Measurements from ENCODE around the gene ALDH1L1.

Gene ALDH1L1

DNA sequence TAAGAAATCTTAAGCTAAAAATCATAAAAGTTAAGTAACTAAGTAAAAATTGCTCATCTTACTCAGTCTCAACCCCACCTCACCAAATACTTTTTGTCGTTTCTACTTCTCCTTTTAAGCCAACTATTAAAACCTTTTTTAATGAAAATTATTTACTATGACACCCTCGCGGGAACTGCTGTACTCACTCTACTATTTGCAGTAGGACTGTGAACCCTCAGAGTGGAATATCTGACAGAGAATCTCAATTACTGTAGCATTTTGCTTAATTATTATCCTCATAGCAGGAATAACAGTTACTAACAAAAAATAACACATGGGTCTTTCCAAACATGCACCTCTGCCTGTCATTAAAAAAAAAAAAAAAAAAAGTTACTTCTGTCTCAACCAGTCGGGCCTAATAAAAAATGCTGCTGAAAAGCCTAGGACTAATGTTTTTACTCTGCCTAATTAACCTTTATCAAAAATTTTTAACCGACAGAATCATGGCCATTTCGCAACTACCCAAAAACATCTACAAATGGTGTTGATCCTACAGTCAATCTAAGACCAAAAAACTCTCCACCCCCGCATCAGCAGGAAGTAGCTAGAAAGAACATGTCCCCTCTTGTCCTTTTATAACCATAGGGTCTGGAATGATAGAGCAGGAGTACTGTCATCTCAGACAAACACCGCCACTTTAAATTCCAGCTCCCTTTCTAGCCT is 10.2 kb downstream of the ALDH1L1 start:
- no peak overlapping the region for H3K27ac ChIP-seq (ENCODE audit: low read depth in 2 of 2, low read length in 2 of 2)
- peaks cover 0 to 2% of the 10 kb centered on the region in 2 donors for H3K27me3 ChIP-seq (ENCODE audit: control insufficient read depth in 2 of 2, insufficient read depth in 2 of 2, low read length in 2 of 2)
- H3K4me1 ChIP-seq (ENCODE audit: control insufficient read depth in 2 of 2, insufficient read depth in 2 of 2, low read length in 2 of 2): no peaks in the 10 kb centered on the region
- H3K9me3 ChIP-seq (ENCODE audit: control insufficient read depth in 2 of 2, low read length in 2 of 2): no peaks in the 10 kb centered on the region
- H3K36me3 ChIP-seq (ENCODE audit: control insufficient read depth in 2 of 2, insufficient read depth in 2 of 2, low read length in 2 of 2): no peaks in the 10 kb centered on the region
- no peak overlapping the region for H3K9ac ChIP-seq (ENCODE audit: low read depth in 1 of 2, low read length in 2 of 2)
- no peak overlapping the region for H3K4me3 ChIP-seq (ENCODE audit: low read length in 2 of 2)

DNA sequence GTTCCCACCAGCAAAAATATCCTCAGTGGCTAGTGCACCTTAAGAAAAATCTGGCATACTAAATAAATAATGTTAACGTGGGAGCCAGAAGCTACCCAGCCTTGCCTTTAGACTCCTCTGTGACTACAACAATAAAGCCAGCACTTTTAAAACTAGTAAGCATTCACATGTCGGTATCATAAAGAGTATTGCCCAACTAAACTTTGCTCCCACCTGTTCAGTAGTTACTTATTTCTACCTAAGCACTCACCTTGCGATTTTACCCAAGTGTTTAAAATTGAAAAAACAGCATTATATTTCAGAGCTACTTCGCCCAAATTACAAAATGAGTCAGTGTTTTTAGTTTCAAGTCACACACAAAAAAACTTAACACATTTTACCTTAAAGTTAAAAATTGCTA is 12.8 kb downstream of the ALDH1L1 start:
- H3K4me3 ChIP-seq (ENCODE audit: low read length in 2 of 2): no peak overlapping the region
- no peaks in the 10 kb centered on the region for H3K4me1 ChIP-seq (ENCODE audit: control insufficient read depth in 2 of 2, insufficient read depth in 2 of 2, low read length in 2 of 2)
- peaks cover 0 to 2% of the 10 kb centered on the region in 2 donors for H3K27me3 ChIP-seq (ENCODE audit: control insufficient read depth in 2 of 2, insufficient read depth in 2 of 2, low read length in 2 of 2)
- H3K9ac ChIP-seq (ENCODE audit: low read depth in 1 of 2, low read length in 2 of 2): no peak overlapping the region
- no peaks in the 10 kb centered on the region for H3K9me3 ChIP-seq (ENCODE audit: control insufficient read depth in 2 of 2, low read length in 2 of 2)
- no peak overlapping the region for H3K27ac ChIP-seq (ENCODE audit: low read depth in 2 of 2, low read length in 2 of 2)
- H3K36me3 ChIP-seq (ENCODE audit: control insufficient read depth in 2 of 2, insufficient read depth in 2 of 2, low read length in 2 of 2): no peaks in the 10 kb centered on the region

DNA sequence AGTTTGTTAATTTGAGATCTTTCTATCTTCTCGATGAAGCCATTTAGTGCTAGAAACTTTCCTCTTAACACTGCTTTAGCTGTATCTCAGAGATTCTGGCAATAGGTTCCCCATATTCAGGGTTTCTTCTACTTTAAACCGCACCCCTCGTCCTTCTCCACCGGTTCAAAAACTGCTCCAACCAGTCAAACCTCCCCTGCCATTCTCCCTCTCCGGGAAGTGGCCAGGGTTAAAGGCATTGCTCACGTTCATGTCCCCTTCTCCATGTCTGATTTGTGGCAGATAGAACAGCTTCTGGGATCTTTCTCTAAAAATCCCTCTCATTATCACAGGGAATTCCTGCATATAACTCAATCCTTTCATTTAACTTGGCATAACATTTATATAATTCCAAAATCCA is 14.4 kb downstream of the ALDH1L1 start:
- no peaks in the 10 kb centered on the region for H3K36me3 ChIP-seq (ENCODE audit: control insufficient read depth in 2 of 2, insufficient read depth in 2 of 2, low read length in 2 of 2)
- no peak overlapping the region for H3K4me3 ChIP-seq (ENCODE audit: low read length in 2 of 2)
- no peaks in the 10 kb centered on the region for H3K9me3 ChIP-seq (ENCODE audit: control insufficient read depth in 2 of 2, low read length in 2 of 2)
- H3K27me3 ChIP-seq (ENCODE audit: control insufficient read depth in 2 of 2, insufficient read depth in 2 of 2, low read length in 2 of 2): no peaks in the 10 kb centered on the region
- no peak overlapping the region for H3K27ac ChIP-seq (ENCODE audit: low read depth in 2 of 2, low read length in 2 of 2)
- no peaks in the 10 kb centered on the region for H3K4me1 ChIP-seq (ENCODE audit: control insufficient read depth in 2 of 2, insufficient read depth in 2 of 2, low read length in 2 of 2)
- no peak overlapping the region for H3K9ac ChIP-seq (ENCODE audit: low read depth in 1 of 2, low read length in 2 of 2)

- no peaks in the 10 kb centered on the region for H3K27me3 ChIP-seq (ENCODE audit: control insufficient read depth in 2 of 2, insufficient read depth in 2 of 2, low read length in 2 of 2)
- no peaks in the 10 kb centered on the region for H3K4me1 ChIP-seq (ENCODE audit: control insufficient read depth in 2 of 2, insufficient read depth in 2 of 2, low read length in 2 of 2)
- no peak overlapping the region for H3K9ac ChIP-seq (ENCODE audit: low read depth in 1 of 2, low read length in 2 of 2)
- H3K36me3 ChIP-seq (ENCODE audit: control insufficient read depth in 2 of 2, insufficient read depth in 2 of 2, low read length in 2 of 2): no peaks in the 10 kb centered on the region
- no peak overlapping the region for H3K4me3 ChIP-seq (ENCODE audit: low read length in 2 of 2)
- H3K27ac ChIP-seq (ENCODE audit: low read depth in 2 of 2, low read length in 2 of 2): no peak overlapping the region
- no peaks in the 10 kb centered on the region for H3K9me3 ChIP-seq (ENCODE audit: control insufficient read depth in 2 of 2, low read length in 2 of 2)
Observed at GRCh38 chr3:126161309-126161708, 19.1 kb downstream of the ALDH1L1 start.

- Histone ChIP-seq H3K4me1 (ENCODE audit: control insufficient read depth in 2 of 2, insufficient read depth in 2 of 2, low read length in 2 of 2) (no peaks in the 10 kb centered on the region), H3K27me3 (ENCODE audit: control insufficient read depth in 2 of 2, insufficient read depth in 2 of 2, low read length in 2 of 2) (no peaks in the 10 kb centered on the region), H3K4me3 (ENCODE audit: low read length in 2 of 2) (no peak overlapping the region), H3K9me3 (ENCODE audit: control insufficient read depth in 2 of 2, low read length in 2 of 2) (no peaks in the 10 kb centered on the region), H3K36me3 (ENCODE audit: control insufficient read depth in 2 of 2, insufficient read depth in 2 of 2, low read length in 2 of 2) (no peaks in the 10 kb centered on the region), H3K9ac (ENCODE audit: low read depth in 1 of 2, low read length in 2 of 2) (no peak overlapping the region), H3K27ac (ENCODE audit: low read depth in 2 of 2, low read length in 2 of 2) (no peak overlapping the region)
Observed at GRCh38 chr3:126160243-126161210, 19.9 kb downstream of the ALDH1L1 start.

DNA sequence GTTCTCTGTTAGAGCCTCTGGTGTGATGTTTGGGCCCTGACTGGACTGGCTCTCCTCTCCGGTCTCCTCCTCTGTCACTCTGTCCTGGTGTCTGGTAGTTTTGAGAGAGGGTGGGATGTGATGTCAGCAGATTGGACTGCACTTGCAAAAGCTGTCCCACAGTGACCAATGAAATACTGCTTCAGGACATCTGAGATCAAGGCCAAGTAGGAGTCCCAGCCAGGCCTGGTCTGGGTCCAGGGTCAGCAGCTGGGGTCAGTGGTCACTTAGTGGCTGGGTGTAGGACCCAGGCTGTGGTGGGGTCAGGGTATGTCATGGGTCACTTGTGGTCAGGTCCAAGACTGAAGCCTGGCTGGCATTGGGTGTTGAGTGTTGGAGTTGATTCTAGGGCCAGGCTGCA is 20.9 kb downstream of the ALDH1L1 start:
- H3K4me3 ChIP-seq (ENCODE audit: low read length in 2 of 2): no peak overlapping the region
- H3K36me3 ChIP-seq (ENCODE audit: control insufficient read depth in 2 of 2, insufficient read depth in 2 of 2, low read length in 2 of 2): no peaks in the 10 kb centered on the region
- H3K4me1 ChIP-seq (ENCODE audit: control insufficient read depth in 2 of 2, insufficient read depth in 2 of 2, low read length in 2 of 2): no peaks in the 10 kb centered on the region
- H3K9ac ChIP-seq (ENCODE audit: low read depth in 1 of 2, low read length in 2 of 2): no peak overlapping the region
- no peak overlapping the region for H3K27ac ChIP-seq (ENCODE audit: low read depth in 2 of 2, low read length in 2 of 2)
- H3K9me3 ChIP-seq (ENCODE audit: control insufficient read depth in 2 of 2, low read length in 2 of 2): no peaks in the 10 kb centered on the region
- H3K27me3 ChIP-seq (ENCODE audit: control insufficient read depth in 2 of 2, insufficient read depth in 2 of 2, low read length in 2 of 2): no peaks in the 10 kb centered on the region

DNA sequence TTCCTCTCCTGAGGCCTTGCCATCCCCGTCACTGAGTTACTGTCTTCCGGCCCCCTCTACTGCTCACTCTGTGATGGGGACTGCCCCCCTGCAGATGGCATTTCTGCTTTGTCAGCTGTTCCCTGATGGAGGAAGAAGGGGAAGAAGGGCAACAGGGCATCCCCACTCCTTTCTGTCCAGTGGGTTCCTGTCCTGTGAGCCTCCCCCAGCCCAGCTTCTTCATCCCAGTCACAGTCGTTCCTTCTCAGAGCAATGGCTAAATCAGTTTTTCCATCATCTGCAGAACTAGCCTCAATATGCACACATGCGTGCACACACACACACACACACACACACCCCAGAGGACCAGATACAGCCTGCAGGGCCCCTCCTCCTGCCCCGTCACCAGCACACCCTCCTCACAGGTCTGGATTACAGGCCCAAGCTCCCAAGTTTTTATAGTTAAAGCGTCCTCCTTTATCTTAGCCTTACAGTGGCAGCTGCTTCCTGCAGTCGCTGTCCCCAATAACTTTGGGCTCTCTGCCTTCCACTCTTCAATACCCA is 21.4 kb downstream of the ALDH1L1 start:
- H3K4me1 ChIP-seq (ENCODE audit: control insufficient read depth in 2 of 2, insufficient read depth in 2 of 2, low read length in 2 of 2): no peaks in the 10 kb centered on the region
- H3K27ac ChIP-seq (ENCODE audit: low read depth in 2 of 2, low read length in 2 of 2): no peak overlapping the region
- H3K9ac ChIP-seq (ENCODE audit: low read depth in 1 of 2, low read length in 2 of 2): no peak overlapping the region
- no peaks in the 10 kb centered on the region for H3K9me3 ChIP-seq (ENCODE audit: control insufficient read depth in 2 of 2, low read length in 2 of 2)
- H3K27me3 ChIP-seq (ENCODE audit: control insufficient read depth in 2 of 2, insufficient read depth in 2 of 2, low read length in 2 of 2): no peaks in the 10 kb centered on the region
- H3K36me3 ChIP-seq (ENCODE audit: control insufficient read depth in 2 of 2, insufficient read depth in 2 of 2, low read length in 2 of 2): no peaks in the 10 kb centered on the region
- no peak overlapping the region for H3K4me3 ChIP-seq (ENCODE audit: low read length in 2 of 2)

DNA sequence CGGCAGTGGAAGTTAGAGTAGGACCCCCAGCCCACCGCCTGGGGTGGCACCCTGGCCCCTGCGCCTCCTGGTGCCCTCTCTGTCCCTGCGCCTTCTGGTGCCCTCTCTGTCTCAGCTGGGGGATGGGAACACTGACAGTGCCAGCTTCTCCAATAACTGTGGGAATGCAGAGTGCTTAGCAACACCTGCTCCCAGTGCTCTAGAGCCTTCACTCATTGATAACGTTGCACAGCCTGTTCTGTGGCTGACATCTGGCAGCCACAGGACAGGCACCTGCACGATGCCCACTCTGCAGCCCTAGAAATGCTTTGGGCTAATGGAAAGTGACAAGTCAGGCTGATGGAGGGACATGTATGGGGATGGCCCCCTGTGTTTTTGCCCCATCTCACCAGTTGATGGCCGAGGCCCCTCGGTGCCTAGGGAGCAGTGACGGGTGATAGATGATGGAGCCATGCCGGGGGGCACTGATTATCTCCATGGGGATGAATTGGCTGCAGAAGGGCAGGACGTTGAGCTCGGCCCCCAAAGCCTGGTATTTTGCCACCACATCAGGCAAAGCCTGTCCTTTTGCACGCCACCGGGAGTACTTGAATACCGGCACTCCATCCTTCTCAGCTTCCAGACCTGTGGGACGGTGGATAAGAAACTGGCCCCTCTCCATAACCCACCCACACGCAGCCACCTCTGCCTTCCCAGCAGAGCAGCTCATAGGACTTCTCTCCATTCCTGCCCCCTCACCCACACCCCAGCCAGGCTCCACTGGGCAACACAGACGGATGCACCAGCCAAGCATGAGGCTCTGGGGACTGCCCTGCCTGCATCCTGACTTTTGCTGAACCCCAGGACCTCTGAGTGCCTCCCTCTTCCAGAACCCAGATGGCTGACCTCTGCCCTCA is 22.1 kb downstream of the ALDH1L1 start:
- Histone ChIP-seq H3K9me3 (ENCODE audit: control insufficient read depth in 2 of 2, low read length in 2 of 2) (no peaks in the 10 kb centered on the region), H3K4me1 (ENCODE audit: control insufficient read depth in 2 of 2, insufficient read depth in 2 of 2, low read length in 2 of 2) (no peaks in the 10 kb centered on the region), H3K27me3 (ENCODE audit: control insufficient read depth in 2 of 2, insufficient read depth in 2 of 2, low read length in 2 of 2) (no peaks in the 10 kb centered on the region), H3K36me3 (ENCODE audit: control insufficient read depth in 2 of 2, insufficient read depth in 2 of 2, low read length in 2 of 2) (no peaks in the 10 kb centered on the region), H3K9ac (ENCODE audit: low read depth in 1 of 2, low read length in 2 of 2) (no peak overlapping the region), H3K27ac (ENCODE audit: low read depth in 2 of 2, low read length in 2 of 2) (no peak overlapping the region), H3K4me3 (ENCODE audit: low read length in 2 of 2) (no peak overlapping the region)

DNA sequence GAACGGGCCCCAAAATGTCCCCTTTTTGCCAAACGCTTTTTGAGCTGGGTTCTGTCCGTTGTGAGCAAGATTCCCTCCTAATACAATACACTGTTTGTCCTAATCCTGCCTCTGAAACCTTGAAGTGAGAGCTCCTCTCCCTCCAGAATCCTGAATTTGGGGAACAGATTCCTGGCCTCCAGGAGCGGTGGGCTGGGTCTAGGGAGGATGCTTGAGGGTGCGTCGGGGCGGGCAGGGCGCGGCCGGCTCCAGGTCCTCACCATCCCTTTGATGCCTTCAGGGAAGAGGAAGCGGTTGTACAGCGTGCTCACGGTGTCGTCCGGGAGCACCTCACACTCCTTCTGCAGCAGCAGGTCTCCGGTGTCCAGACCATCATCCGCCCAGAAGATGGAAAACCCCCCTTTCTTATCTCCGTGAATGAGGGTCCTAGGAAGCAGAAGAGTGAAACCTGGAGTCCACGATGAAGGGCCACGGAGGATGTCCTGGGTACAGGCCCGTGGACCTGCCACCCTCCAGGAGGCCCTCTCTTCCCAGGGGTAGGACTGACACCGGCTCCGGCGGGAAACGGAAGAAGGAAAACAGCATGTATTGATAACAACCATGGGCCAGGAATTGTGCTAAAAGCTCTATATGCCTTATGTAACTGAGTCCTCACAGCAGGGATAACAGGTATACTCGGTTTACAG is 23.2 kb downstream of the ALDH1L1 start:
- Histone ChIP-seq H3K9ac (ENCODE audit: low read depth in 1 of 2, low read length in 2 of 2) (no peak overlapping the region), H3K4me1 (ENCODE audit: control insufficient read depth in 2 of 2, insufficient read depth in 2 of 2, low read length in 2 of 2) (no peaks in the 10 kb centered on the region), H3K4me3 (ENCODE audit: low read length in 2 of 2) (no peak overlapping the region), H3K27ac (ENCODE audit: low read depth in 2 of 2, low read length in 2 of 2) (no peak overlapping the region), H3K36me3 (ENCODE audit: control insufficient read depth in 2 of 2, insufficient read depth in 2 of 2, low read length in 2 of 2) (no peaks in the 10 kb centered on the region), H3K27me3 (ENCODE audit: control insufficient read depth in 2 of 2, insufficient read depth in 2 of 2, low read length in 2 of 2) (no peaks in the 10 kb centered on the region), H3K9me3 (ENCODE audit: control insufficient read depth in 2 of 2, low read length in 2 of 2) (no peaks in the 10 kb centered on the region)

Data from mucosa of rectum (tissue), 2 donors.